Aorta (tissue), 5 donors: ENCODE data around the gene DMBT1. TPM values are rescaled to one million over a fixed set of nuclear protein-coding genes. Genes with fewer than 3 reads are reported as not detected.
A peak's percentile ranks its signal among the peaks of the same experiment; 100 is the strongest.

Experiments used
- ATAC-seq: fragments of 200-7000 bp; cut with Tn5 transposase; one replicate; pipeline ENCODE4 v1.9.1; 2022; ENCODE audit warnings: moderate library complexity; ENCODE audit not compliant: low FRiP score
- DNase-seq, 2 donors: peaks; one replicate each; pipeline ENCODE4 v3.0.0-alpha.2; 2020
- H3K27ac ChIP-seq, 2 donors: one replicate each; pipeline ENCODE4 v1.5.1; 2013; ENCODE audit warnings: low read length in 2 of 2, mild to moderate bottlenecking in 2 of 2, moderate library complexity in 2 of 2, control low read depth in 1 of 2, inconsistent platforms in 1 of 2, low read depth in 1 of 2
- H3K27me3 ChIP-seq, 2 donors: one replicate each; pipeline ENCODE4 v1.6.1; 2013; ENCODE audit warnings: control low read depth in 1 of 2, low read length in 1 of 2, mild to moderate bottlenecking in 1 of 2, moderate library complexity in 1 of 2; ENCODE audit not compliant: insufficient read depth in 2 of 2, control insufficient read depth in 1 of 2
- H3K36me3 ChIP-seq, 2 donors: one replicate each; pipeline ENCODE4 v1.6.1; 2013; ENCODE audit warnings: control low read depth in 1 of 2, low read length in 1 of 2, mild to moderate bottlenecking in 1 of 2; ENCODE audit not compliant: insufficient read depth in 2 of 2, control insufficient read depth in 1 of 2
- H3K4me1 ChIP-seq, 2 donors: one replicate each; pipeline ENCODE4 v1.6.1; 2013; ENCODE audit warnings: low read length in 2 of 2, control low read depth in 1 of 2, mild to moderate bottlenecking in 1 of 2, moderate library complexity in 1 of 2; ENCODE audit not compliant: insufficient read depth in 2 of 2, control insufficient read depth in 1 of 2
- H3K4me3 ChIP-seq, 2 donors: one replicate each; pipeline ENCODE4 v1.5.1; 2013; ENCODE audit warnings: low read length in 2 of 2, control low read depth in 1 of 2, mild to moderate bottlenecking in 1 of 2
- H3K9me3 ChIP-seq: one replicate; pipeline ENCODE4 v1.6.1; 2013; ENCODE audit warnings: mild to moderate bottlenecking, low read length; ENCODE audit not compliant: control insufficient read depth
- WGBS, 2 donors: extraction: QIAGEN DNeasy Blood & Tissue Kit; methylation state at CpG; one replicate each; pipeline ENCODE4 v1.1.7; 2013; 5-methylcytosine and 5-hydroxymethylcytosine counted together
- intact Hi-C, 2 donors: fragments of 100-400 bp; cut with DNase I; formaldehyde crosslinking; loops; one replicate each; pipeline versions ENCODE4 v1.14.2 to v1.15.0; 2022
- polyA plus RNA-seq, 2 donors: library from polyadenylated mRNA; stranded (reverse); fragments of 200-250 nt; gene quantifications; one replicate each; pipeline ENCODE4 v1.2.3, GENCODE V29; 2013
- total RNA-seq, 2 donors: library from RNA; stranded (reverse); fragmentation: NEBNext Ultra II Directional; extraction: Animal tissue kit (Norgen Biotek cat#: 25700); gene quantifications; one replicate each; pipeline ENCODE4 v1.2.1, GENCODE V29; 2021
- donor health status: healthy with polysubstance abuse.
- donor health status: Bipolar disorder and iron deficiency.
- donor health status: DM: no; HTN: no; CAD: no.
- donor health status: DM: no; HTN: no; CAD: no.
- donor health status: DM: yes; HTN: yes; CAD: no.

DMBT1 gene
- total and polyA plus RNA-seq, 4 donors, result 0.05 to 4.9 (median 0.11) TPM

DNA sequence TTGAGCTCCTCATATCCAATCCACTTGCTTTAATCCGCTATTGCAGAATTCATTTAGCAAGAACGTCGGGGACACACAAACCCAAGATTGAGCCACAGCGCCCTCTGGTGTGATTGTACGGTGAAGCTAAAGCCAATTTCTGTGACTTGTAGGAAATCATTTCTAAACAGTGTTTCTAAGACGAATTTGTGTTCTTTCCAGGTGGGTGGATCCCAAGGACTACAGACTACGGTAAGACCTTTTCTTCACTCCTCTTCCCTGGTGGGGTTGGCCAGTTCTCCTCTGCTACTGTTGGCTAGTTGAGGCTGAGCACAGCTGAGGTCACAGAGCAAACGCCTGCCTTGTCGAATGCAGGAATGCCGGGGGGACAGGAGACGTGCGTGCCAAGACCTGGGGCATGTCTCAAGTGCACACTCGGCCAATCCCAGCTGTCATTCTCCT is 5.2 kb downstream of the DMBT1 start:
- ATAC-seq, result peak; percentile 69
- Histone ChIP-seq H3K4me3 (no peak overlapping the region), H3K27ac (no peak overlapping the region), H3K9me3 (no peaks in the 10 kb centered on the region), H3K27me3 (no peaks in the 10 kb centered on the region), H3K4me1 (no peaks in the 10 kb centered on the region), H3K36me3 (no peaks in the 10 kb centered on the region)
- 4 to 5% methylated on average over 13 of the region's 13 CpGs for WGBS, 2 donors
- intact Hi-C loops, result loop anchor here (1.0 to 5.0 kb wide), 8 partner anchors 118 to 283 kb away; no protein-coding TSS in a partner anchor
- DNase-seq, result peak; percentile 85 to 93

DNA sequence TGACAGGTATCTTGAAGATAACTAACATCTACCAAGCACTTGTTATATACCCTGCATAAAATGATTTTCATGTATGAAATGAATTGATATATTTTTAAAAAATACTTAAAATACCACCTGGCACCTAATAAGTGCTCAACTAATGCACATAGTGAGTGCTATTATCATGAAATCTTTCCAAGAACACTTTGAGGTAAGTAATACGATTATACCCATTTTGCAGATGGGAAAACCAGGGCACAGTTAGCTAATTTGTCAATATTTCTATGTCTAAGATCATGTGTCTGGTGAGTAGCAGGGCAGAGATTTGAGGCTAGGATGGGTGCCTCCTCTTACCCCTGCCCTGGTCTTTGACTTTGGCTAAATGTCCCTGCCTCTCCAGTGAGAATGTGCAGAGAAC is 6.1 kb downstream of the DMBT1 start:
- WGBS, 2 donors, result 92 to 97% methylated on average over 1 of the region's 1 CpG
- H3K4me1 ChIP-seq, result no peaks in the 10 kb centered on the region
- DNase-seq, result no peak
- no peak overlapping the region for H3K27ac ChIP-seq
- no peak overlapping the region for H3K4me3 ChIP-seq
- no peak for ATAC-seq
- no peaks in the 10 kb centered on the region for H3K36me3 ChIP-seq
- no peaks in the 10 kb centered on the region for H3K9me3 ChIP-seq
- H3K27me3 ChIP-seq, result no peaks in the 10 kb centered on the region
- intact Hi-C loops, result loop anchor here (5.0 kb wide), 7 partner anchors 119 to 284 kb away; no protein-coding TSS in a partner anchor

DNA sequence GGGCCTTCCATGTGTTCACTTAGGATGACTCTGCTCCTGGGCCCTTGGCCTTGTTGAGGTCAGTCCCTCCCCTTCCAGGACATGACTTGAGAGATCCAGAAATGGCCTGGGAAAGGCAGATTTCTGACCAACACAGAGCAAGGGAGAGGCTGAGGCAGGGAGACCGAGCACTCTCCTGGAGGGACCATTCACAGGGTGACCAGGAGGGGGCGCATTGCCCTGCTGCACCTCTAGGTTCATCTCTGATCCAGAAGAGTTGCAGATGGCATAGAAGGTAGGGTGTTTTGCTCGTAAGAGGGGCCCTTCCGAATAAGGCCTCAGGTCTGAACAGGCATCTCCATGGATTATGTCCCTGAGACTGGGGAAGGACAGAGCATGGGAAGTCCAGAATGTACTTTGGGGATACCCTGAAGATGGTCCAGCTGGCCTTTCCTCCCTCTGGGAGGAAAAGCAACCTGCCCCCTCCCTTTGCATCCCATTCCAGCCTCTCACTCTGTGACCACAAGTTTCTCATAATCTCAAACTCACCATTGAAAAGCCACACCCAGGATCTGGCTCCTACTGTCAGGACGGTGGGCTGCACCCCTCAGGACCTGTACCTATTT is 6.6 kb downstream of the DMBT1 start:
- H3K9me3 ChIP-seq, result no peaks in the 10 kb centered on the region
- H3K4me1 ChIP-seq, result no peaks in the 10 kb centered on the region
- WGBS, 2 donors, result 58 to 69% methylated on average over 5 of the region's 5 CpGs
- intact Hi-C loops, result loop anchor here (5.0 kb wide), 7 partner anchors 120 to 285 kb away; no protein-coding TSS in a partner anchor
- ATAC-seq (no peak), DNase-seq (peak in 1 of 2 donors; percentile 68)
- no peaks in the 10 kb centered on the region for H3K27me3 ChIP-seq
- H3K4me3 ChIP-seq, result no peak overlapping the region
- H3K27ac ChIP-seq, result no peak overlapping the region
- no peaks in the 10 kb centered on the region for H3K36me3 ChIP-seq

DNA sequence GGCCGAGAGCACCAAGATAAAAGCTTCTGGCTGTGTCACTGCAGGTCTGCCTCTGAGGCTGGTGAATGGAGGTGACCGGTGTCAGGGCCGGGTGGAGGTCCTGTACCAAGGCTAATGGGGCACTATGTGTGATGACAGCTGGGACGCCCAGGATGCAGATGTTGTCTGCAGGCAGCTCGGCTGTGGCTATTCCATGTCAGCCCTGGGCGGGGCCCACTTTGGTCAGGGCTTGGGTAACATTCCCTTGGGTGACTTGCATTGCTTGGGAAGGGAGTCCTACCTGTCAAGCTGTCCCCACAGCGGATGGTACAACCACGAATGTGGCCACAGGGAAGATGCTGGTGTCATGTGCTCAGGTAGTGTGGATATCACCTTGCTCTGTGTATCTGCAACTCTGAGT is 8.0 kb downstream of the DMBT1 start:
- 90 to 94% methylated on average over 8 of the region's 8 CpGs for WGBS, 2 donors

DNA sequence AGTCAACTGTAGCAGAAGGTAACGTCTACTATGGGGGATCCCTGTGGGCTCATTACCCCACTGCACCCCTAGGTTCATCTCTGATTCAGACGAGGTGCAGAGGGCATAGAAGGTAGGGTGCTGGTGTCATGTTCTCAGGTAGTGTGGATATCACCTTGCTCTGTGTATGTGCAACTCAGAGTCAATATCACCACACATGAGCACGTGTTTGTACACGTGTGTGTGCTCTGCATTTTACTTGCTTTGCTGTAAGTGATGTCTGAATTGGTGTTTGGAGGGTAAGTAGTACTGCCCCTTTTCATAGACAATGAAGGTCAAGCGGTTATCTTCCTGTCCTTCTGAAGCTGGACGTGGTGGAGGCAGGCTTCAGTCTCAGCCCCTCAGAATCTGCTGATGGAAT is 10.4 kb downstream of the DMBT1 start:
- Histone ChIP-seq H3K4me3 (no peak overlapping the region), H3K27ac (no peak overlapping the region), H3K4me1 (no peaks in the 10 kb centered on the region), H3K27me3 (no peaks in the 10 kb centered on the region), H3K9me3 (peaks cover 4% of the 10 kb centered on the region), H3K36me3 (no peaks in the 10 kb centered on the region)
- WGBS, 2 donors, result 76 to 79% methylated on average over 6 of the region's 6 CpGs
- ATAC-seq (no peak), DNase-seq (no peak)
- intact Hi-C loops, result no loop called here

More for the DNA sequence above, 8.0 kb downstream of the DMBT1 start:
- H3K4me1 ChIP-seq, result no peaks in the 10 kb centered on the region
- intact Hi-C loops, result loop anchor here (5.0 kb wide), 7 partner anchors 121 to 286 kb away; no protein-coding TSS in a partner anchor
- no peak for ATAC-seq
- H3K27me3 ChIP-seq, result no peaks in the 10 kb centered on the region
- no peak overlapping the region for H3K4me3 ChIP-seq
- no peak overlapping the region for H3K27ac ChIP-seq
- no peaks in the 10 kb centered on the region for H3K36me3 ChIP-seq
- no peaks in the 10 kb centered on the region for H3K9me3 ChIP-seq
- DNase-seq, result peak in 1 of 2 donors; percentile 69

DNA sequence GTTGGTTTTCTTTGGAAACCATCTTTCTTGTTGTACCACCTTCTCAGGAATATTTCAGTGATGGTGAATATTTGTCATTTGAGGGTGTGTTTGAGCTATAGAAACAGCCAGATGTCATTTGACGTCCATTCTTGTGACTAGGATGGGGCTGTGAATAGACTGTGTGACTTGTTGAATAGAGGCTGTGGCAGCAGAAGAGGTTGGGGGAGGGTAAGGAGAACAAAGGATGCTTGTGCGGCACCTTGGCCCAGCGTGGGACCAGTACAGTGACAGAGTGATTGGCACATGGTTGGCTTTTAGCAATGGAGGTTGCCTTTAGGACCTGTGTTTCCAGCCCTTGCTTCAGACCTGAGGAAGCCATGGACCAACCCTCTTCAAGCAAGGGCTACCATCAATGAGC is 11.3 kb downstream of the DMBT1 start:
- no peak for ATAC-seq
- Histone ChIP-seq H3K9me3 (peaks cover 5% of the 10 kb centered on the region), H3K27ac (no peak overlapping the region), H3K36me3 (no peaks in the 10 kb centered on the region), H3K4me3 (no peak overlapping the region), H3K27me3 (no peaks in the 10 kb centered on the region), H3K4me1 (no peaks in the 10 kb centered on the region)
- 80 to 86% methylated on average over 3 of the region's 3 CpGs for WGBS, 2 donors
- intact Hi-C loops, result no loop called here
- DNase-seq, result peak in 1 of 2 donors; percentile 10

DNA sequence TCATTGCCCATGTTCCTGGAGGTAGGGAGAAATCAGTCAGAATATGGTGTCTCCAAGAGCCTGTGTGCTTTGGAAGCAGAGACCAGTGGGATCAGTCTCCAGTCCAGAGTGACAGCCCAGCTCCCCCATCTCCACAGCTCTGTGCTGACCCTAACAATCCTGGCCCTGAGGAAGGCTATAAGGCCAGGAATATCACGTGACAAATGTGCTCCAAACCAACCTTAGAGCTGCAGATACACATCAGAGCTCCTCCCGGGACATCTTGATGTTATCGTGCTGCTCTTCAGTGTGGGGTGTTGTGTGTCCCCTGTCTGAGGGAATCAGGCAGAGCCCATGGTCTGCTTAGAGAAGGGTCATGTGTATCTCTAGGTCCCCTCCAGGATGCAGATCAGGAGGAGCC is 15.2 kb downstream of the DMBT1 start:
- no peaks in the 10 kb centered on the region for H3K4me1 ChIP-seq
- ATAC-seq, result no peak
- intact Hi-C loops, result no loop called here

DNA sequence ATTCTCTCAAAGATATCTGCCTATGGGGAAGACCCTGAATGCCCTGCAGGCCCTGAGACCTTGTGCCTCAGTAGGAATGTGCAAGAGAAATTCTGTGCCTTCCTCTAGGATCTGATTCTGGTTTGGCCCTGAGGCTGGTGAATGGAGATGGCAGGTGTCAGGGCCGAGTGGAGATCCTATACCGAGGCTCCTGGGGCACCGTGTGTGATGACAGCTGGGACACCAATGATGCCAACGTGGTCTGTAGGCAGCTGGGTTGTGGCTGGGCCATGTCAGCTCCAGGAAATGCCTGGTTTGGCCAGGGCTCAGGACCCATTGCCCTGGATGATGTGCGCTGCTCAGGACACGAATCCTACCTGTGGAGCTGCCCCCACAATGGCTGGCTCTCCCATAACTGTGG is 15.7 kb downstream of the DMBT1 start:
- 78 to 81% methylated on average over 6 of the region's 6 CpGs for WGBS, 2 donors
- no peak for ATAC-seq
- Histone ChIP-seq H3K4me1 (no peaks in the 10 kb centered on the region), H3K4me3 (no peak overlapping the region), H3K27me3 (no peaks in the 10 kb centered on the region), H3K27ac (no peak overlapping the region), H3K9me3 (peaks cover 5% of the 10 kb centered on the region), H3K36me3 (no peaks in the 10 kb centered on the region)
- no peak for DNase-seq
- intact Hi-C loops, result no loop called here

More for the DNA sequence above, 15.2 kb downstream of the DMBT1 start:
- no peaks in the 10 kb centered on the region for H3K27me3 ChIP-seq
- DNase-seq, result no peak
- whole genome bisulfite sequencing, 2 donors, result 30 to 56% methylated on average over 3 of the region's 3 CpGs
- H3K27ac ChIP-seq, result no peak overlapping the region
- no peak overlapping the region for H3K4me3 ChIP-seq
- H3K9me3 ChIP-seq, result peaks cover 5% of the 10 kb centered on the region
- no peaks in the 10 kb centered on the region for H3K36me3 ChIP-seq

DNA sequence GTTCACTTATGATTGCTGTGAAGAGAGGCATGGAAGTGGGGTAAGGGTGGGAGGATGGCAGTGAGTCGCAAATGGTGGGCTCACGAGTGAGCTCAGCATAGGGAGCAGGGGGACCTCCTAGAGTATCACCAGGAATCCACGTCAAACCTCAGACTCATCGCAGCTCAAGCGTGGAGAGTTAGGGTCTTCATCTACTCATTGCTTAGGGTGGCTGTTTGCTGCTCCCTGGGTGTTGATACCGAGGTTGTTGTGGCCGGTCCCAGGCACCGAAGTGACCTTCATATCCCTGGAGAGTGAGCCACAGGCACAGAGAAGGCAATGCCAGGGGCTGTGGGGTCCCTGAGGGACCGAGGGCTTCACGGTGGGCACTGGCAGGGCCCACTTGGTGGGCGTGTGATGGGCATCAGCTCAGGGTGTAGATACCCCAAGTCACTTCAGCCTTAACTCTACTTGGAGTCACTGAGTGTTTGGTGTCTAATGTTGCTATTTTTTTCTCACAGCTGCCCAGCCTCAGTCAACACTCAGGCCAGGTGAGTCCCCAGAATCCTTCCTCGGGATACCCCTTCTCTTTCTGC is 16.8 kb downstream of the DMBT1 start:
- no peaks in the 10 kb centered on the region for H3K27me3 ChIP-seq
- H3K9me3 ChIP-seq, result peaks cover 5% of the 10 kb centered on the region
- H3K4me1 ChIP-seq, result no peaks in the 10 kb centered on the region
- DNase-seq (peak in 1 of 2 donors; percentile 19), ATAC-seq (no peak)
- H3K27ac ChIP-seq, result no peak overlapping the region
- intact Hi-C loops, result no loop called here
- H3K4me3 ChIP-seq, result no peak overlapping the region
- H3K36me3 ChIP-seq, result no peaks in the 10 kb centered on the region
- 79 to 88% methylated on average over 12 of the region's 12 CpGs for WGBS, 2 donors
